ENCODE results near the gene SIL1.
"Not testable (repeated sequence)": the region's sequence is repeated elsewhere in the genome, so short reads cannot be mapped to it uniquely, and the experiment has no call there.

The SIL1 gene

GRCh38 chr5:139140591-139141071 is 57.5 kb downstream of the SIL1 start:
- DNase-seq (ENCODE audit: low read depth): no peak

GRCh38 chr5:139138809-139139208 is 59.4 kb downstream of the SIL1 start:
- DNase-seq (ENCODE audit: low read depth): peak; percentile 5

GRCh38 chr5:139138109-139138508 is 60.1 kb downstream of the SIL1 start:
- DNase-seq (ENCODE audit: low read depth): no peak

- DNase-seq (ENCODE audit: low read depth): no peak
Observed at GRCh38 chr5:139137697-139138096, 60.5 kb downstream of the SIL1 start.

GRCh38 chr5:139134906-139135305 is 63.3 kb downstream of the SIL1 start:
- no peak for DNase-seq (ENCODE audit: low read depth)

- no peak for DNase-seq (ENCODE audit: low read depth)
Observed at GRCh38 chr5:139133282-139133681, 64.9 kb downstream of the SIL1 start.

- no peak for DNase-seq (ENCODE audit: low read depth)
Observed at GRCh38 chr5:139132515-139132914, 65.7 kb downstream of the SIL1 start.

GRCh38 chr5:139131921-139132432 is 66.2 kb downstream of the SIL1 start:
- no peak for DNase-seq (ENCODE audit: low read depth)

- DNase-seq (ENCODE audit: low read depth): no peak
Observed at GRCh38 chr5:139131465-139131864, 66.7 kb downstream of the SIL1 start.

- no peak for DNase-seq (ENCODE audit: low read depth)
Observed at GRCh38 chr5:139131062-139131461, 67.1 kb downstream of the SIL1 start.

GRCh38 chr5:139130214-139130613 is 68.0 kb downstream of the SIL1 start:
- DNase-seq (ENCODE audit: low read depth): no peak

- DNase-seq (ENCODE audit: low read depth): no peak
Observed at GRCh38 chr5:139126711-139127111, 71.5 kb downstream of the SIL1 start.

- no peak for DNase-seq (ENCODE audit: low read depth)
Observed at GRCh38 chr5:139125991-139126390, 72.2 kb downstream of the SIL1 start.

- DNase-seq (ENCODE audit: low read depth): no peak
Observed at GRCh38 chr5:139124774-139125520, 73.2 kb downstream of the SIL1 start.

- no peak for DNase-seq (ENCODE audit: low read depth)
Observed at GRCh38 chr5:139121120-139121519, 77.0 kb downstream of the SIL1 start.

GRCh38 chr5:139120521-139120920 is 77.6 kb downstream of the SIL1 start:
- no peak for DNase-seq (ENCODE audit: low read depth)

GRCh38 chr5:139118804-139119203 is 79.4 kb downstream of the SIL1 start:
- no peak for DNase-seq (ENCODE audit: low read depth)

GRCh38 chr5:139117342-139117884 is 80.8 kb downstream of the SIL1 start:
- no peak for DNase-seq (ENCODE audit: low read depth)

GRCh38 chr5:139116100-139116655 is 82.0 kb downstream of the SIL1 start:
- DNase-seq (ENCODE audit: low read depth): no peak

GRCh38 chr5:139113892-139114291 is 84.3 kb downstream of the SIL1 start:
- DNase-seq (ENCODE audit: low read depth): no peak

GRCh38 chr5:139112362-139112761 is 85.8 kb downstream of the SIL1 start:
- DNase-seq (ENCODE audit: low read depth): not testable (repeated sequence)

GRCh38 chr5:139110526-139111168 is 87.5 kb downstream of the SIL1 start:
- DNase-seq (ENCODE audit: low read depth): no peak
